GM12873 (cell line): Measurements from ENCODE around the gene PRR11.

ENCODE experiments used
- CTCF ChIP-seq: IDR thresholded peaks from 2 replicates; pipeline ENCODE4 v1.5.1; 2012; ENCODE audit warnings: low read depth, mild to moderate bottlenecking, moderate library complexity, low read length, control low read depth; ENCODE audit not compliant: insufficient read depth; ENCODE audit errors: missing control alignments

Gene PRR11

GRCh38 chr17:59139939-59140338, 15.6 kb upstream of the PRR11 start:
- no peak for TF ChIP-seq CTCF

- TF ChIP-seq CTCF: no peak
Measured at GRCh38 chr17:59141860-59142259, 13.7 kb upstream of the PRR11 start.

GRCh38 chr17:59145571-59146096, 9.9 kb upstream of the PRR11 start:
- no peak for TF ChIP-seq CTCF

GRCh38 chr17:59149051-59149450, 6.5 kb upstream of the PRR11 start:
- TF ChIP-seq CTCF: no peak

GRCh38 chr17:59149841-59150511, 5.6 kb upstream of the PRR11 start:
- no peak for TF ChIP-seq CTCF

- TF ChIP-seq CTCF: no peak
Measured at GRCh38 chr17:59151006-59151405, 4.5 kb upstream of the PRR11 start.

- TF ChIP-seq CTCF: no peak
Measured at GRCh38 chr17:59151591-59151990, 4.0 kb upstream of the PRR11 start.
